NT2/D1 (cell line): ENCODE results near the gene SPAG9.

Source experiments
- SUZ12 ChIP-seq: IDR thresholded peaks from 2 replicates; pipeline ENCODE4 v1.6.1; 2011; ENCODE audit not compliant: insufficient read length, insufficient read depth; ENCODE audit errors: extremely low read depth
- ZNF274 ChIP-seq: IDR thresholded peaks from 2 replicates; pipeline ENCODE4 v1.6.1; 2011; ENCODE audit warnings: mild to moderate bottlenecking, low read depth, low read length

- TF ChIP-seq SUZ12: no peak
- TF ChIP-seq ZNF274: no peak
These were observed 60.9 kb downstream of the SPAG9 start for GRCh38 chr17:51059781-51060180.
